GM18508 (cell line): Measurements from ENCODE around the gene IFNL1.
"Not testable (repeated sequence)": the region's sequence is repeated elsewhere in the genome, so short reads cannot be mapped to it uniquely, and the experiment has no call there.

Source experiments
- ATAC-seq: cut with Tn5 transposase; IDR thresholded peaks from one replicate; pipeline ENCODE4 v1.9.1; 2021; ENCODE audit warnings: moderate number of reproducible peaks; ENCODE audit not compliant: insufficient read depth, unreplicated experiment

The IFNL1 gene

DNA sequence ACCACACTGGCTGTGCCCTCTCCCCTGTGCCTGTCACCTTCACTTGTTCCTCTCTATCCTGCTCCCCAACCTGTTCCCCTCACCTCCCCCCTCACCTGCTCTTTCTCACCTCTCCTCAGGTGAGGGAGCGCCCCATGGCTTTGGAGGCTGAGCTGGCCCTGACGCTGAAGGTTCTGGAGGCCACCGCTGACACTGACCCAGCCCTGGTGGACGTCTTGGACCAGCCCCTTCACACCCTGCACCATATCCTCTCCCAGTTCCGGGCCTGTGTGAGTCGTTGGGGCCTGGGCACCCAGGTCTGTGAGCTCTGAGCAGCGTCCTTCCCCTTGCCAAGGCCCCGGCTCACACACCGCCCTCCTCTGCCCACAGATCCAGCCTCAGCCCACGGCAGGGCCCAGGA lies 26.8 kb upstream of the IFNL1 start:
- not testable (repeated sequence) for ATAC-seq

- no peak for ATAC-seq
Measured at GRCh38 chr19:39270036-39270871, 26.0 kb upstream of the IFNL1 start.

DNA sequence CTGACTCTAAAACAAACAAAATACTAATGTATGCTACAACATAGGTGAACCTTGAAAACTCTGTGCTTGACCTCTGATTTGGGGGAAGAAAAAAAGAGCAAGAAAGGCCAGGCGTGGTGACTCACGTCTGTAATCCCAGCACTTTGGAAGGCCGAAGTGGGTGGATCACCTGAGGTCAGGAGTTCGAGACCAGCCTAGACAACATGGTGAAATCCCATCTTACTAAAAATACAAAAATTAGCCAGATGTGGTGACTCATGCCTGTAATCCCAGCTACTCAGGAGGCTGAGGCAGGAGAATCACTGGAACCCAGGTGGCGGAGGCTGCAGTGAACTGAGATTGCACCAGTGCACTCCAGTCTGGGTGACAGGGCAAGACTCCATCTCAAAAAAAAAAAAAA lies 22.3 kb upstream of the IFNL1 start:
- ATAC-seq, result not testable (repeated sequence)

- no peak for ATAC-seq
Measured at GRCh38 chr19:39275578-39275977, 20.6 kb upstream of the IFNL1 start.

DNA sequence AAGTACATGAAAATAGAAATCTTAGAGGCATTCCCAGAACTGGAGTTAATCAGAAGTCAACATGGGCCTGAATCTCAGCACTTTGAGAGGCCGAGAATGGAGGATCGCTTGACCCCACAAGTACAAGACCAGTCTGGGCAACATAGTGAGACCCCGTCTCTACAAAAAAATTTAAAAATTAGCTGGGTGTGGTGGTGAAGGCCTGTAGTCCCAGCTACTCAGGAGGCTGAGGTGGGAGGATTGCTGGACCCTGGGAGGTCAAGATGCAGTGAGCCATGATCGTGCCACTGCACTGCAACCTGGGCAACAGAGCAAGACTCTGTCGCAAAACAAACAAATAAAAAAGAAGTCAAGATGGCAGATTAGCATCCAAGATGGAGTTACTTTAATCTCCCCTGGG lies 19.5 kb upstream of the IFNL1 start:
- ATAC-seq, result no peak

GRCh38 chr19:39277598-39277997 lies 18.6 kb upstream of the IFNL1 start:
- ATAC-seq, result no peak

- ATAC-seq, result no peak
Measured at GRCh38 chr19:39282021-39282420, 14.2 kb upstream of the IFNL1 start.

GRCh38 chr19:39284032-39284431 lies 12.2 kb upstream of the IFNL1 start:
- no peak for ATAC-seq

DNA sequence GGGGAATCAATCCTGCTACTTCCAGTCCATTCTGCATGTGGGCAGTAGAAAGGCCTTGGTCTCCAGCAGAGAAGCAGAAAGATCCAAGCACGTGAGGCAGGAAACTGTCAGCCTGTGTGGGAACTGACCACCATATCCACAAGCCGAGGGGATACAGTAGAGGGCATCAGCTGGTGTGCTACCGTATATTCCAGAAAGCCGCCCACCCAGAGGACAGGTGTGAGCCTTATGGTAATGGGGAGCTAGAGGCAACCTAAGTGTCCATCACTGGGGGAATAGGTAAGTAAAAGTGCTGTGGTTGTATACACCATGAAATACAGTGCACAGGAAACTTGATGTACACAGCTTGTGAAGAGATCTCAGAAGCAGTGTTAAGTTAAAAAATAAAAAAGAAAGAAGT lies 2.8 kb upstream of the IFNL1 start:
- no peak for ATAC-seq

- no peak for ATAC-seq
Measured at GRCh38 chr19:39296906-39297305, 699 bp downstream of the IFNL1 start.

- ATAC-seq, result no peak
Measured at GRCh38 chr19:39297931-39298634, 1.9 kb downstream of the IFNL1 start.

- ATAC-seq, result no peak
Measured at GRCh38 chr19:39299404-39299803, 3.2 kb downstream of the IFNL1 start.

- no peak for ATAC-seq
Measured at GRCh38 chr19:39299832-39300231, 3.6 kb downstream of the IFNL1 start.

DNA sequence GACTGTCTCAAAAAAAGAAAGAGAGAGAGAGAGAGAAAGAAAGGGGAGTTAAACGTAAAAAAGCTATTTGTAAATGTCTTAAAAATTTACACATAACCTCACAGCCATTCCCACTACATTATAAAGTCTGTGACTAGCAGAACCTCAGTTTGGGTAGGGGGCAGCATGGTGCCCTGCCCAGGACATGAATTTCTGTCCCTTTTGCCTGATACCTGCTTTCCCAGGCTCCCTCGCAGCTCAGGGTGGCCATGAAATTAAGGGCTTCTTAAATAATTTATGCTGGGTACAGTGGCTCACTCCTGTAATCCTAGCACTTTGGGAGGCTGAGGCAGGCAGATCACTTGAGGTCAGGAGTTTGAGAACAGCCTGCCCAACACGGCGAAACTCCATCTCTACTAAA lies 4.8 kb downstream of the IFNL1 start:
- ATAC-seq, result no peak

- no peak for ATAC-seq
Measured at GRCh38 chr19:39301562-39301961, 5.4 kb downstream of the IFNL1 start.

- ATAC-seq, result no peak
Measured at GRCh38 chr19:39303373-39304184, 7.4 kb downstream of the IFNL1 start.

- no peak for ATAC-seq
Measured at GRCh38 chr19:39304185-39304513, 7.9 kb downstream of the IFNL1 start.

- ATAC-seq, result no peak
Measured at GRCh38 chr19:39304701-39305571, 8.7 kb downstream of the IFNL1 start.

GRCh38 chr19:39306075-39306474 lies 9.9 kb downstream of the IFNL1 start:
- no peak for ATAC-seq
